Loucy (cell line): ENCODE measurements around the gene CCDC85B.

Experiments used
- H2AFZ ChIP-seq: fragments of 200-600 bp; sonication (generic); 2 replicates; pipeline ENCODE4 v1.6.0; 2016; ENCODE audit warnings: antibody characterized with exemption, mild to moderate bottlenecking, low read length, moderate library complexity
- H3F3A ChIP-seq: fragments of 200-600 bp; 2 replicates; pipeline ENCODE4 v1.6.0; 2016; ENCODE audit warnings: antibody characterized with exemption, low read depth, mild to moderate bottlenecking
- H3K27me3 ChIP-seq: fragments of 200-600 bp; sonication (generic); 2 replicates; pipeline ENCODE4 v1.6.1; 2014; ENCODE audit warnings: low read length, mild to moderate bottlenecking; ENCODE audit not compliant: insufficient read depth, poor library complexity, severe bottlenecking
- H3K36me3 ChIP-seq: fragments of 200-600 bp; sonication (generic); 2 replicates; pipeline ENCODE4 v1.6.1; 2016; ENCODE audit warnings: low read length; ENCODE audit not compliant: insufficient read depth
- H3K4me1 ChIP-seq: fragments of 200-600 bp; sonication (generic); 2 replicates; pipeline ENCODE4 v1.5.1; 2014; ENCODE audit warnings: low read length, mild to moderate bottlenecking; ENCODE audit not compliant: insufficient read depth, poor library complexity, severe bottlenecking
- H3K4me2 ChIP-seq: fragments of 200-600 bp; sonication (generic); 2 replicates; pipeline ENCODE4 v1.6.0; 2014; ENCODE audit warnings: antibody characterized with exemption, low read length, low read depth, mild to moderate bottlenecking; ENCODE audit not compliant: poor library complexity, severe bottlenecking
- H3K4me3 ChIP-seq: fragments of 200-600 bp; sonication (generic); 2 replicates; pipeline ENCODE4 v1.5.1; 2014; ENCODE audit warnings: low read length, mild to moderate bottlenecking, mixed read lengths; ENCODE audit not compliant: poor library complexity, severe bottlenecking
- H3K79me2 ChIP-seq: fragments of 200-600 bp; sonication (generic); 2 replicates; pipeline ENCODE4 v1.6.1; 2014; ENCODE audit warnings: low read length; ENCODE audit not compliant: insufficient read depth
- H3K9ac ChIP-seq: fragments of 200-600 bp; sonication (generic); 2 replicates; pipeline ENCODE4 v1.6.0; 2014; ENCODE audit warnings: mild to moderate bottlenecking, low read depth, low read length, moderate library complexity; ENCODE audit not compliant: poor library complexity, severe bottlenecking
- H3K9me2 ChIP-seq: fragments of 200-600 bp; sonication (generic); replicated peaks from 2 replicates; pipeline ENCODE4 v1.6.1; 2016; ENCODE audit warnings: low read depth, low read length, mixed read lengths
- H3K9me3 ChIP-seq: fragments of 200-600 bp; sonication (generic); 2 replicates; pipeline ENCODE4 v1.6.1; 2014; ENCODE audit warnings: mild to moderate bottlenecking, antibody characterized with exemption, low read length, low read depth; ENCODE audit not compliant: insufficient read depth
- H4K20me1 ChIP-seq: fragments of 200-600 bp; sonication (generic); 2 replicates; pipeline ENCODE4 v1.6.0; 2014; ENCODE audit warnings: antibody characterized with exemption, low read length, mild to moderate bottlenecking; ENCODE audit not compliant: insufficient read depth, poor library complexity, severe bottlenecking
- CTCF ChIP-seq: fragments of 200-600 bp; sonication (generic); conservative IDR thresholded peaks from 2 replicates; pipeline ENCODE4 v1.5.1; 2014; ENCODE audit warnings: mild to moderate bottlenecking, antibody characterized with exemption, low read length
- EZH2phosphoT487 ChIP-seq: fragments of 200-600 bp; IDR thresholded peaks from 2 replicates; pipeline ENCODE4 v1.6.1; 2018; ENCODE audit warnings: antibody characterized with exemption, mild to moderate bottlenecking, moderate library complexity, borderline replicate concordance

CCDC85B gene

GRCh38 chr11:65869643-65870306, 20.7 kb upstream of the CCDC85B start:
- peaks cover 5% of the 10 kb centered on the region; the same call in 1 of the 2 replicates for H3K79me2 ChIP-seq
- H3K4me1 ChIP-seq, result peaks cover 34% of the 10 kb centered on the region
- H3K27me3 ChIP-seq, result no peaks in the 10 kb centered on the region
- H3F3A ChIP-seq, result no peaks in the 10 kb centered on the region
- H2AFZ ChIP-seq, result no peak overlapping the region
- H3K4me2 ChIP-seq, result peak overlapping the region; percentile 41
- H3K9me2 ChIP-seq, result no peaks in the 10 kb centered on the region
- H3K9me3 ChIP-seq, result no peaks in the 10 kb centered on the region
- peaks cover 8% of the 10 kb centered on the region; the same call in 1 of the 2 replicates for H3K36me3 ChIP-seq
- H3K4me3 ChIP-seq, result peak overlapping the region; percentile 21
- H4K20me1 ChIP-seq, result peaks cover 4% of the 10 kb centered on the region
- no peak for TF ChIP-seq CTCF
- no peak for TF ChIP-seq EZH2phosphoT487
- peak overlapping the region; percentile 0 for H3K9ac ChIP-seq

GRCh38 chr11:65870307-65870658, 20.2 kb upstream of the CCDC85B start:
- Histone ChIP-seq H4K20me1 (peaks cover 4% of the 10 kb centered on the region), H3K9me2 (no peaks in the 10 kb centered on the region), H3K36me3 (peaks cover 3% of the 10 kb centered on the region; the same call in 1 of the 2 replicates), H3K27me3 (no peaks in the 10 kb centered on the region), H3K9ac (peak overlapping the region; percentile 0), H3K4me3 (peak overlapping the region; percentile 21), H2AFZ (no peak overlapping the region), H3K9me3 (no peaks in the 10 kb centered on the region), H3K4me1 (peaks cover 34% of the 10 kb centered on the region), H3F3A (no peaks in the 10 kb centered on the region), H3K79me2 (peaks cover 2% of the 10 kb centered on the region; the same call in 1 of the 2 replicates), H3K4me2 (peak overlapping the region; percentile 41)
- no peak for TF ChIP-seq EZH2phosphoT487
- TF ChIP-seq CTCF, result no peak

- H3K4me1 ChIP-seq, result peaks cover 34% of the 10 kb centered on the region
- no peaks in the 10 kb centered on the region for H3K79me2 ChIP-seq
- H3K27me3 ChIP-seq, result no peaks in the 10 kb centered on the region
- no peaks in the 10 kb centered on the region; the same call in 1 of the 2 replicates for H3K36me3 ChIP-seq
- no peaks in the 10 kb centered on the region for H3K9me3 ChIP-seq
- peak overlapping the region; percentile 0 for H3K9ac ChIP-seq
- peaks cover 4% of the 10 kb centered on the region for H4K20me1 ChIP-seq
- H3K4me3 ChIP-seq, result peak overlapping the region; percentile 21
- no peak overlapping the region for H2AFZ ChIP-seq
- no peaks in the 10 kb centered on the region for H3K9me2 ChIP-seq
- TF ChIP-seq EZH2phosphoT487 (no peak), CTCF (no peak)
- H3F3A ChIP-seq, result no peaks in the 10 kb centered on the region
- peak overlapping the region; percentile 41 for H3K4me2 ChIP-seq
Measured at GRCh38 chr11:65870706-65871681, 19.5 kb upstream of the CCDC85B start.
